Measurements from ENCODE around the gene SMC2. TPM values are rescaled to one million over a fixed set of nuclear protein-coding genes. Genes with fewer than 3 reads are reported as not detected.

SMC2 gene
- total RNA-seq, 4 donors from 2014 or later, result 2.5 to 6.2 (median 4.6) TPM

DNA sequence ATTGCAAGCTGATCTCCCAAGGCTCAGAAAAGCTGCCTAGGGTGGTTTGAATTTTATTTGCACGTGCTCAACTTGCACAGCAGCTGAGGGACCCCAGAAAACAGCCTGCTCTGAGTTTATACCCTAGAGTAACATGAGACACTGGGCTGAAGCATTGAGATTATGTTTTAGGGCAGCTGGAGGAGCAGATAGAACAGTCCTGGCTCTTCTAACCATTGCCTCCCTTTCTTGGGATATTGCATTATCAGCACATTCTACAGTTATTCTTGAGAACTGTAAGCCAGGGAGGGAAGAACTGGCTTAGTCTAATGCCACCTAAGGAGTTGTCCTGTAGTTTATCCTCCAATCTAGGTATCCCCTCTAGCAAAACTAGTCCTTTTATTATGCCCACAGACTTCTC, 10.3 kb downstream of the SMC2 start:
- TF ChIP-seq POLR2A (IDR thresholded peaks at IDR 0.05), result no peak
- TF ChIP-seq, protein P1, sequence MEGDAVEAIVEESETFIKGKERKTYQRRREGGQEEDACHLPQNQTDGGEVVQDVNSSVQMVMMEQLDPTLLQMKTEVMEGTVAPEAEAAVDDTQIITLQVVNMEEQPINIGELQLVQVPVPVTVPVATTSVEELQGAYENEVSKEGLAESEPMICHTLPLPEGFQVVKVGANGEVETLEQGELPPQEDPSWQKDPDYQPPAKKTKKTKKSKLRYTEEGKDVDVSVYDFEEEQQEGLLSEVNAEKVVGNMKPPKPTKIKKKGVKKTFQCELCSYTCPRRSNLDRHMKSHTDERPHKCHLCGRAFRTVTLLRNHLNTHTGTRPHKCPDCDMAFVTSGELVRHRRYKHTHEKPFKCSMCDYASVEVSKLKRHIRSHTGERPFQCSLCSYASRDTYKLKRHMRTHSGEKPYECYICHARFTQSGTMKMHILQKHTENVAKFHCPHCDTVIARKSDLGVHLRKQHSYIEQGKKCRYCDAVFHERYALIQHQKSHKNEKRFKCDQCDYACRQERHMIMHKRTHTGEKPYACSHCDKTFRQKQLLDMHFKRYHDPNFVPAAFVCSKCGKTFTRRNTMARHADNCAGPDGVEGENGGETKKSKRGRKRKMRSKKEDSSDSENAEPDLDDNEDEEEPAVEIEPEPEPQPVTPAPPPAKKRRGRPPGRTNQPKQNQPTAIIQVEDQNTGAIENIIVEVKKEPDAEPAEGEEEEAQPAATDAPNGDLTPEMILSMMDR (IDR thresholded peaks at IDR 0.05 in 4 of 5, conservative IDR thresholded peaks at IDR 0.05 in 1 of 5), result no peak
- no peaks in the 10 kb centered on the region for H3K27me3 ChIP-seq
- ATAC-seq, result no peak

DNA sequence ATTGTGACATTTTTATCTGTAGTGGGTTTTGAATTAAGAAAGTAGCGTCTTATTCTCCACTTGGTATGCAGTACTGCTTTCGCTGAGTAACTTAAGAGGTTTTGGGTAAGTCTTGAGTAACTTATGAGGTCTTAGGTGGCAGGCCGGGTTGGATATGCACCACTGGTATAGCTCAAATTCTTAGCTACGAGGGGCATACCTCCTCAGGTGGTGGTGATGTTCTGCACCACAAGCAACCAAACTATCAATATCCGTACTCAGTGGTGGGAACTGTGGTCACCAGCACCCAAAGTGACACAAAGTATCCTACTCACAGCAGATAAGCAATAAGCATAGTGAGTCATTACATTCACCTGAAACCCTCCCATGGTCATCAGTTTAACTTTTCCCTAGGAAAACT, 13.7 kb downstream of the SMC2 start:
- intact Hi-C loops (cut with DNase I; ENCODE audit: low total_unique reads), result no loop called here
- no peaks in the 10 kb centered on the region for H3K9me3 ChIP-seq
- H3K4me1 ChIP-seq, result no peaks in the 10 kb centered on the region
- H3K27me3 ChIP-seq, result no peaks in the 10 kb centered on the region
- H3K27ac ChIP-seq, result no peak overlapping the region
- peaks cover 0 to 32% of the 10 kb centered on the region in 2 donors for H3K36me3 ChIP-seq
- DNase-seq (no peak), ATAC-seq (no peak)
- in situ Hi-C loops (cut with MboI; ENCODE audit: low sequenced_read_pairs in 4 of 4), result no loop called here
- TF ChIP-seq POLR2A (IDR thresholded peaks at IDR 0.05), result no peak
- TF ChIP-seq, protein P1 (IDR thresholded peaks at IDR 0.05 in 4 of 5, conservative IDR thresholded peaks at IDR 0.05 in 1 of 5), result no peak
- no peak overlapping the region for H3K4me3 ChIP-seq

More for the DNA sequence above, 10.3 kb downstream of the SMC2 start:
- Histone ChIP-seq H3K36me3 (peaks cover 0 to 38% of the 10 kb centered on the region in 2 donors), H3K9me3 (no peaks in the 10 kb centered on the region), H3K4me1 (no peaks in the 10 kb centered on the region), H3K27ac (no peak overlapping the region), H3K4me3 (no peak overlapping the region)
- no peak for DNase-seq
- intact Hi-C loops (cut with DNase I; ENCODE audit: low total_unique reads) (no loop called here), in situ Hi-C loops (cut with MboI; ENCODE audit: low sequenced_read_pairs in 4 of 4) (no loop called here)

DNA sequence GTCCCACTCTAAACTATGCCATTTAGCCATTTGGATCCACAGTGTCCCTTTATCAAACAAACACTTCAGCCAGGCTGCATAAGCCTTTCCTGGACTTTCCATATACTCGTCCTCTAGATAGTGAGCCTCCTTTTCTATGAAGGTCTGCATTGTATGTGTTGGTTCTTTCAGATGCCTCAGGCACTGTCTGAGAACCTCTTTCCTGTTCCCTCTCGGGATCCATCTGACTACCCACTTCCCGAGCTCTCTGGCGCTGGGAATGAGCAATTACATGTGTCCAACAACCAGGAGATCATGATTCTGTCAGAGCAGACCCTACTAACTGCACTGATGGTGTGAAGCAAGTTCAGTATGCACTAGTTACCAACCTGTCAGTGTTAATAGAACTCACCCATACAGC, 14.2 kb downstream of the SMC2 start:
- Histone ChIP-seq H3K27me3 (no peaks in the 10 kb centered on the region), H3K4me1 (no peaks in the 10 kb centered on the region), H3K36me3 (peaks cover 0 to 28% of the 10 kb centered on the region in 2 donors), H3K9me3 (no peaks in the 10 kb centered on the region), H3K27ac (no peak overlapping the region), H3K4me3 (no peak overlapping the region)
- no peak for ATAC-seq
- TF ChIP-seq, protein P1 (IDR thresholded peaks at IDR 0.05 in 4 of 5, conservative IDR thresholded peaks at IDR 0.05 in 1 of 5), result no peak
- no peak for TF ChIP-seq POLR2A (IDR thresholded peaks at IDR 0.05)
- in situ Hi-C loops (cut with MboI; ENCODE audit: low sequenced_read_pairs in 4 of 4) (no loop called here), intact Hi-C loops (cut with DNase I; ENCODE audit: low total_unique reads) (no loop called here)
- no peak for DNase-seq

DNA sequence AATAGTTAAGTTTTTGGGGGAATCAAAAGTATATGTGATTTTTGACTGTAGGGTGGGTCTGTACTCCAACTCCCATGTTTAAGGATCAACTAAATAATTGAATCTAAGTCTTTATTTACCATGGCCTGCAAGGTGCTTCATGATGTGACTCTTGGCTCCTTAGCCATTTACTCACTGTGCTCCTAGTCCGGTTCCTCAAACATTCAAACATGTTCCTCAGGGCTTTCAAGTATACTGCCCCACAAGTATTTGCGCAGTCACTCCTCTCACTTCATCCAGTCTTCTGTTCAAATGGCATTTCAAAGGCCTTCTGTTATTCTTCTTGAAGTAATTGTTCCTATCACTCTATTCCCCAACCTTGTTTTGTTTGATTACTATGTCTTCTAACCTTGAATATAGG, 16.4 kb downstream of the SMC2 start:
- in situ Hi-C loops (cut with MboI; ENCODE audit: low sequenced_read_pairs in 4 of 4) (no loop called here), intact Hi-C loops (cut with DNase I; ENCODE audit: low total_unique reads) (no loop called here)
- Histone ChIP-seq H3K27ac (no peak overlapping the region), H3K4me3 (no peak overlapping the region), H3K9me3 (no peaks in the 10 kb centered on the region), H3K36me3 (peaks cover 0 to 12% of the 10 kb centered on the region in 2 donors), H3K4me1 (no peaks in the 10 kb centered on the region), H3K27me3 (no peaks in the 10 kb centered on the region)
- TF ChIP-seq POLR2A (IDR thresholded peaks at IDR 0.05), result no peak
- TF ChIP-seq, protein P1 (IDR thresholded peaks at IDR 0.05 in 4 of 5, conservative IDR thresholded peaks at IDR 0.05 in 1 of 5), result no peak
- no peak for DNase-seq
- no peak for ATAC-seq

DNA sequence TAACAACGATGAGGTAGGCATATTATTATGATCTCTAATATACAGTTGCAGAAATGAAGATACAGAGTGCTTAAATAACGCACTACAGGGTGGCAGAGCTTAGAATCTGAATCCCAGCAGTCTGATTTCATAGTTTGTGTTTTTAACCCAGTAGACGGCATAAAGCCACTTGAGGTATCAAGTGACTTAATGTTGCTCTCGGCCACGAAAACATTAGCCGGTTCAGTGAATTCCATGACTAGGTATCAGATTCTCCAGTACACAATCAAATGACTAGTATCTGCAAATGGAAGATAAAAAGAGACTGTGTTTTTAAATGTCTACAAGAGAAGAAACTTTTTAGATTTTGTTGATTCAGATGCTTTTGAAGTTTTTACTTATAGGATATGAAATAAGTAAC, 24.8 kb downstream of the SMC2 start:
- Histone ChIP-seq H3K27ac (no peak overlapping the region), H3K27me3 (no peaks in the 10 kb centered on the region), H3K9me3 (no peaks in the 10 kb centered on the region), H3K4me1 (no peaks in the 10 kb centered on the region), H3K36me3 (peaks cover 0 to 28% of the 10 kb centered on the region in 2 donors), H3K4me3 (no peak overlapping the region)
- ATAC-seq (no peak), DNase-seq (no peak)
- intact Hi-C loops (cut with DNase I; ENCODE audit: low total_unique reads) (no loop called here), in situ Hi-C loops (cut with MboI; ENCODE audit: low sequenced_read_pairs in 4 of 4) (no loop called here)
- TF ChIP-seq, protein P1 (IDR thresholded peaks at IDR 0.05 in 4 of 5, conservative IDR thresholded peaks at IDR 0.05 in 1 of 5), result no peak
- no peak for TF ChIP-seq POLR2A (IDR thresholded peaks at IDR 0.05)
